Activated CD4-positive, alpha-beta T cell treated with anti-CD3 and anti-CD28 coated beads, Interleukin-2, amount 50 U/mL, for 48 hours (primary cell): ENCODE measurements around the gene C4orf50.

Experiments
- DNase-seq, 2 experiments: peaks; one replicate each; pipeline ENCODE4 v3.0.0-alpha.2; 2020

C4orf50 gene

GRCh38 chr4:5940470-5941203 lies 77.6 kb downstream of the C4orf50 start:
- DNase-seq = no peak

- no peak for DNase-seq
These were observed 84.0 kb downstream of the C4orf50 start for GRCh38 chr4:5933996-5934831.

- DNase-seq = no peak
These were observed 85.1 kb downstream of the C4orf50 start for GRCh38 chr4:5933116-5933515.

- DNase-seq = no peak
These were observed 86.1 kb downstream of the C4orf50 start for GRCh38 chr4:5932035-5932568.

- no peak for DNase-seq
These were observed 86.7 kb downstream of the C4orf50 start for GRCh38 chr4:5931526-5931925.

- no peak for DNase-seq
These were observed 87.4 kb downstream of the C4orf50 start for GRCh38 chr4:5930876-5931275.

GRCh38 chr4:5930456-5930855 lies 87.8 kb downstream of the C4orf50 start:
- DNase-seq = no peak

GRCh38 chr4:5928844-5929420 lies 89.3 kb downstream of the C4orf50 start:
- DNase-seq = no peak

GRCh38 chr4:5928274-5928673 lies 90.0 kb downstream of the C4orf50 start:
- no peak for DNase-seq

GRCh38 chr4:5927747-5928146 lies 90.5 kb downstream of the C4orf50 start:
- no peak for DNase-seq

- no peak for DNase-seq
These were observed 91.1 kb downstream of the C4orf50 start for GRCh38 chr4:5927116-5927515.

- no peak for DNase-seq
These were observed 91.6 kb downstream of the C4orf50 start for GRCh38 chr4:5926598-5926997.

- no peak for DNase-seq
These were observed 92.6 kb downstream of the C4orf50 start for GRCh38 chr4:5925419-5926200.

GRCh38 chr4:5924461-5925125 lies 93.6 kb downstream of the C4orf50 start:
- DNase-seq = no peak

- no peak for DNase-seq
These were observed 94.9 kb downstream of the C4orf50 start for GRCh38 chr4:5923376-5923775.

- no peak for DNase-seq
These were observed 95.7 kb downstream of the C4orf50 start for GRCh38 chr4:5922556-5922955.

GRCh38 chr4:5921981-5922380 lies 96.2 kb downstream of the C4orf50 start:
- no peak for DNase-seq

GRCh38 chr4:5921101-5921980 lies 96.9 kb downstream of the C4orf50 start:
- no peak for DNase-seq

- no peak for DNase-seq
These were observed 98.7 kb downstream of the C4orf50 start for GRCh38 chr4:5919571-5919970.

- DNase-seq = no peak
These were observed 99.2 kb downstream of the C4orf50 start for GRCh38 chr4:5919044-5919443.

GRCh38 chr4:5918331-5918985 lies 99.8 kb downstream of the C4orf50 start:
- no peak for DNase-seq
